HG02642 (cell line): ENCODE results near the gene CRX.
"Not testable (repeated sequence)": the region's sequence is repeated elsewhere in the genome, so short reads cannot be mapped to it uniquely, and the experiment has no call there.

ENCODE experiments used
- ATAC-seq: cut with Tn5 transposase; IDR thresholded peaks from one replicate; pipeline ENCODE4 v1.9.1; 2021; ENCODE audit warnings: mild to moderate bottlenecking; ENCODE audit not compliant: unreplicated experiment, poor library complexity

Gene CRX

GRCh38 chr19:47803148-47803547 is 18.6 kb upstream of the CRX start:
- not testable (repeated sequence) for ATAC-seq

GRCh38 chr19:47803671-47804070 is 18.1 kb upstream of the CRX start:
- ATAC-seq = not testable (repeated sequence)

- ATAC-seq = not testable (repeated sequence)
These were observed 17.3 kb upstream of the CRX start, which contains the start of gene TPRX1 for GRCh38 chr19:47804451-47804850. Gene TPRX1 (minus strand): TSS chr19:47804551. CDS start chr19:47804539, 12 bp downstream.

- ATAC-seq = no peak
These were observed 16.4 kb upstream of the CRX start for GRCh38 chr19:47805313-47805712.

- no peak for ATAC-seq
These were observed 15.3 kb upstream of the CRX start for GRCh38 chr19:47806435-47806834.

GRCh38 chr19:47813304-47813994 is 8.3 kb upstream of the CRX start:
- ATAC-seq = no peak

GRCh38 chr19:47813995-47814328 is 7.8 kb upstream of the CRX start:
- ATAC-seq = no peak

GRCh38 chr19:47816270-47816669 is 5.5 kb upstream of the CRX start:
- not testable (repeated sequence) for ATAC-seq

GRCh38 chr19:47818221-47818620 is 3.5 kb upstream of the CRX start:
- ATAC-seq = not testable (repeated sequence)

- ATAC-seq = no peak
These were observed 1.9 kb upstream of the CRX start for GRCh38 chr19:47819858-47820257.

GRCh38 chr19:47820410-47820809 is 1.3 kb upstream of the CRX start:
- no peak for ATAC-seq

- ATAC-seq = no peak
These were observed 2.7 kb downstream of the CRX start for GRCh38 chr19:47824396-47824795.

- ATAC-seq = no peak
These were observed 5.1 kb downstream of the CRX start for GRCh38 chr19:47826800-47827199.

GRCh38 chr19:47832723-47833122 is 11.0 kb downstream of the CRX start:
- no peak for ATAC-seq

- no peak for ATAC-seq
These were observed 14.3 kb downstream of the CRX start for GRCh38 chr19:47836038-47836437.

GRCh38 chr19:47839411-47839810 is 17.7 kb downstream of the CRX start:
- ATAC-seq = no peak

GRCh38 chr19:47839913-47840312 is 18.2 kb downstream of the CRX start:
- ATAC-seq = no peak

GRCh38 chr19:47842941-47843340 is 21.2 kb downstream of the CRX start:
- no peak for ATAC-seq

- ATAC-seq = no peak
These were observed 26.7 kb downstream of the CRX start for GRCh38 chr19:47848425-47848822.

- ATAC-seq = no peak
These were observed 27.2 kb downstream of the CRX start for GRCh38 chr19:47848823-47849473.

GRCh38 chr19:47853003-47853402 is 31.3 kb downstream of the CRX start:
- ATAC-seq = no peak

GRCh38 chr19:47854459-47854858 is 32.7 kb downstream of the CRX start:
- ATAC-seq = no peak
